Measurements from ENCODE around the gene PLPPR5.

Gene PLPPR5

GRCh38 chr1:98967122-98967521 is 37.5 kb downstream of the PLPPR5 start:
- no peak for DNase-seq

GRCh38 chr1:98965394-98965793 is 39.3 kb downstream of the PLPPR5 start:
- no peak for DNase-seq

- no peak for DNase-seq
Observed at GRCh38 chr1:98964198-98964597, 40.5 kb downstream of the PLPPR5 start.

- DNase-seq, result no peak
Observed at GRCh38 chr1:98963064-98963758, 41.5 kb downstream of the PLPPR5 start.

GRCh38 chr1:98962156-98962555 is 42.5 kb downstream of the PLPPR5 start:
- no peak for DNase-seq

GRCh38 chr1:98949621-98950020 is 55.0 kb downstream of the PLPPR5 start:
- DNase-seq, result no peak

- DNase-seq, result no peak
Observed at GRCh38 chr1:98949166-98949565, 55.5 kb downstream of the PLPPR5 start.

GRCh38 chr1:98947071-98947470 is 57.6 kb downstream of the PLPPR5 start:
- no peak for DNase-seq

- no peak for DNase-seq
Observed at GRCh38 chr1:98940722-98941079, 64.0 kb downstream of the PLPPR5 start.

GRCh38 chr1:98940069-98940721 is 64.5 kb downstream of the PLPPR5 start:
- DNase-seq, result no peak

- DNase-seq, result no peak
Observed at GRCh38 chr1:98939471-98939870, 65.2 kb downstream of the PLPPR5 start.

GRCh38 chr1:98937347-98937746 is 67.3 kb downstream of the PLPPR5 start:
- DNase-seq, result no peak

GRCh38 chr1:98932184-98932583 is 72.5 kb downstream of the PLPPR5 start:
- no peak for DNase-seq

GRCh38 chr1:98931128-98931835 is 73.4 kb downstream of the PLPPR5 start:
- DNase-seq, result no peak

- DNase-seq, result no peak
Observed at GRCh38 chr1:98929437-98929836, 75.2 kb downstream of the PLPPR5 start.

GRCh38 chr1:98926597-98926996 is 78.1 kb downstream of the PLPPR5 start:
- DNase-seq, result no peak

- no peak for DNase-seq
Observed at GRCh38 chr1:98924977-98925376, 79.7 kb downstream of the PLPPR5 start.

- no peak for DNase-seq
Observed at GRCh38 chr1:98923667-98924066, 81.0 kb downstream of the PLPPR5 start.

GRCh38 chr1:98921817-98922216 is 82.8 kb downstream of the PLPPR5 start:
- no peak for DNase-seq

GRCh38 chr1:98920441-98921110 is 84.1 kb downstream of the PLPPR5 start:
- DNase-seq, result no peak

- DNase-seq, result no peak
Observed at GRCh38 chr1:98919652-98920051, 85.0 kb downstream of the PLPPR5 start.

GRCh38 chr1:98919211-98919610 is 85.5 kb downstream of the PLPPR5 start:
- no peak for DNase-seq

GRCh38 chr1:98914547-98914946 is 90.1 kb downstream of the PLPPR5 start:
- DNase-seq, result no peak

GRCh38 chr1:98910827-98911226 is 93.8 kb downstream of the PLPPR5 start:
- DNase-seq, result no peak
